Iris pigment epithelial cell (primary cell): ENCODE results near the gene HELQ.
"Not testable (repeated sequence)": the region's sequence is repeated elsewhere in the genome, so short reads cannot be mapped to it uniquely, and the experiment has no call there.

ENCODE experiments used
- DNase-seq: peaks from one replicate; pipeline ENCODE4 v3.0.0-alpha.2; 2011; ENCODE audit warnings: low read depth

Gene HELQ

GRCh38 chr4:83455281-83456183, at the start of gene HELQ, which contains the start of gene MRPS18C:
Gene HELQ, minus strand, starts transcription at chr4:83455823. Its CDS starts 130 bp downstream, at chr4:83455693.
Gene MRPS18C, plus strand, starts transcription at chr4:83456058. Its CDS starts 20 bp downstream, at chr4:83456078.
- DNase-seq: peak; percentile 99

GRCh38 chr4:83504996-83505395, 49.4 kb upstream of the HELQ start:
- DNase-seq: no peak

GRCh38 chr4:83504503-83504902, 48.9 kb upstream of the HELQ start:
- no peak for DNase-seq

GRCh38 chr4:83503974-83504373, 48.4 kb upstream of the HELQ start:
- no peak for DNase-seq

- not testable (repeated sequence) for DNase-seq
These were observed 46.0 kb upstream of the HELQ start for GRCh38 chr4:83501671-83502070.

- no peak for DNase-seq
These were observed 42.6 kb upstream of the HELQ start for GRCh38 chr4:83498187-83498586.

- not testable (repeated sequence) for DNase-seq
These were observed 40.7 kb upstream of the HELQ start for GRCh38 chr4:83496085-83496917.

GRCh38 chr4:83490876-83491450, 35.3 kb upstream of the HELQ start:
- peak; percentile 37 for DNase-seq

GRCh38 chr4:83489711-83490326, 34.2 kb upstream of the HELQ start:
- no peak for DNase-seq

- no peak for DNase-seq
These were observed 31.0 kb upstream of the HELQ start for GRCh38 chr4:83486457-83487129.

- peak; percentile 93 for DNase-seq
These were observed 29.2 kb upstream of the HELQ start, which contains the start of gene ABRAXAS1 for GRCh38 chr4:83484500-83485461. Gene ABRAXAS1, minus strand, starts transcription at chr4:83485100. Its CDS starts 28 bp downstream, at chr4:83485072.

GRCh38 chr4:83473966-83474365, 18.3 kb upstream of the HELQ start:
- no peak for DNase-seq

- DNase-seq: no peak
These were observed 17.8 kb upstream of the HELQ start for GRCh38 chr4:83473423-83473822.

GRCh38 chr4:83456184-83456501, 520 bp upstream of the HELQ start:
- no peak for DNase-seq

- DNase-seq: peak; percentile 15
These were observed 937 bp downstream of the HELQ start for GRCh38 chr4:83454686-83455085.

- DNase-seq: no peak
These were observed 6.6 kb downstream of the HELQ start for GRCh38 chr4:83449009-83449408.

GRCh38 chr4:83440899-83441298, 14.7 kb downstream of the HELQ start:
- no peak for DNase-seq

- DNase-seq: no peak
These were observed 15.3 kb downstream of the HELQ start for GRCh38 chr4:83440148-83440814.

GRCh38 chr4:83438719-83439118, 16.9 kb downstream of the HELQ start:
- DNase-seq: peak; percentile 6

- no peak for DNase-seq
These were observed 18.9 kb downstream of the HELQ start for GRCh38 chr4:83436680-83437079.
